Measurements from ENCODE around the gene LRRC1. TPM values are rescaled to one million over a fixed set of nuclear protein-coding genes. Genes with fewer than 3 reads are reported as not detected.
"Not testable (repeated sequence)": the region's sequence is repeated elsewhere in the genome, so short reads cannot be mapped to it uniquely, and the experiment has no call there.

The LRRC1 gene
- polyA plus RNA-seq, 3 donors: 27.1 to 29.4 (median 28.8) TPM

DNA sequence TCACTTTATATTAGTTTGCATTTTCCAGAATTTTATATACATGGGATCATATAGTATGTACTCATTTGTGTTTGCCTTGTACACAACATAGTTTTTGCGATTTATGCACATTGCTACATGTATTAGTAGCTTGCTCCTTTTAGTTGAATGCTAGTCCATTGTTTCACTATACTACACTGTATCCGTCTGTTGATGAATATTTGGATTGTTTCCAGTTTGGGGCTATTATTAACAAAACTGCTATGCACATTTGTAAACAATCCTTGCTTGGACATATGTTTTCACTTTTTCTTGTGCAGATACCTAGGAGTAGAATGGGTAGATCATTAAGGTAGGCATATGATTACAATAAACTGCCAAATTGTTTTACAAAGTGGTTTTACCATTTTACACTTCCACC is 3.9 kb upstream of the LRRC1 start:
- DNase-seq (ENCODE audit: low read depth in 3 of 3, low spot score in 2 of 3): no peak

DNA sequence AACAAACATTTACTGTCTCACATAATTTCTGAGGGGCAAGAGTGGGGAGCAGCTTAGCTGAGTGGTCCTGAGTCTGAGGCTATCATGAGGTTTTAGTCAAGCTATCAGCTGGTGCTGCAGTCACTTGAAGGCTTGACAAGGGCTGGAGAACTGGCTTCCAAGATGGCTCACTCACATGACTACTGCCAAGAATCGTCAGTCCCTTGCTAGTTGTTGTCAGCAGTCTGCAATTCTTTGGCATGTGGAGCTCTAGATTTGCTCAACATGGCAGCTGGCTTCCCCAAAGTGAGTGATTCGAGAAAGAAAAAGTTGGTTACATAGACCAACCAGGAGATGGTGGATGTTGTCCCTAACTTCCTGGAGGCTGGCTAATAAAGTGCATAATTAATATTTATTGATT is 2.8 kb upstream of the LRRC1 start:
- no peak for DNase-seq (ENCODE audit: low read depth in 3 of 3, low spot score in 2 of 3)

DNA sequence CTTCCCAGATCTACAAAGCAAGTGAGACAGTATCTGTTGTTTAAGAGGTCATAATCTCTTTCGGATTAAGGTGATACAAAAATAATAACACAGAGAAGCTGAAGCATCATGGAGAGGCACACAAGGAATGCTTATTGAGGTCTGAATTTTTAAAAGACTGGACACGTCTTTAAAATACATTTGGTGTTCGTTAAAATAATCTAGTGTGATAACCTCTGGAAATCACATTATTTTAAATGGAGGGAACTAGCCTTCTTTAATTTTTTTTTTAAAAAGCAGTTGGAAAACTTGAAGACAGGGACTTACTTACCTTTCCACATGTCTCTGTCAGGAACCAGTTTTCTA is 1.9 kb upstream of the LRRC1 start:
- no peak for DNase-seq (ENCODE audit: low read depth in 3 of 3, low spot score in 2 of 3)

DNA sequence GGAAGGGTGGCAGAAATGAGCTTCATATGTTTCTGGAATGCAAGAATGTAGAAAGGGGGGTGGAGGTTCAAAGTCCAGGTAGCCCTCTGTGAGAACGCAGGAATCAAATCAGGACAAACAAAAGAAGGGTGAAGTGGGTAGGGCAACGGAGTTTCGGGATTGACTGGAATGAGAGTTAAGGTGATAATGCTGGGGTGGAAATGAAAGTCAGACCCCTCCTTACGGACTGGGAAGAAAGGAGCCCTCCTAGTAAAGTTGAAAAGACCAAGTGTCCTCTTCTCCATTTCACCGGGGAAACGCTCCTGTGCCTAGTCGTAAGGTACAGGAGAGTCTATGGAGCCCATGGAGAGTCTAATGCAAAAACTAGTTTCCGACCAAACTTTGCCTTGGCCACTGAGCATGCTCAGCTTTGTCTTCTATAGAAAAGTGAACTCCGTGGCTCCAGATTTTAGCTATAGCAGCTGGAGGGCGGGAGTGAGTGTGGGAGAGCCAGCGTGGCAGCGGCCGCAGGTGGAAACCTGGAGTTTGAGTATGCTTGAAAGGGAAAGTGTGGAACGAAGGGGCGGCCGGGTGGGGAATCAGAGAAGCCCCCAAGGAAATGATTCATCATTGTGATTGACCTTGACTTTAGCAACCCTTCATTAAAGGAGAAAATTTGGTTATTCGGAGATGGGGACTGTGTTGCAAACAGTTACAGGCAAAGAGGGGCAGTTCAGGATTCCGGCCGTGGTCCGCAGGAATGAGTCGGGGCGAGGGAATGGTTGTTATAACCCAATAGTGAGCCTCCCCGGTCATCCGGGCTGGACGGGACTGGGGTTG is 1.3 kb upstream of the LRRC1 start:
- DNase-seq (ENCODE audit: low read depth in 3 of 3, low spot score in 2 of 3): peak in 2 of 3 donors; percentile 60 to 74

DNA sequence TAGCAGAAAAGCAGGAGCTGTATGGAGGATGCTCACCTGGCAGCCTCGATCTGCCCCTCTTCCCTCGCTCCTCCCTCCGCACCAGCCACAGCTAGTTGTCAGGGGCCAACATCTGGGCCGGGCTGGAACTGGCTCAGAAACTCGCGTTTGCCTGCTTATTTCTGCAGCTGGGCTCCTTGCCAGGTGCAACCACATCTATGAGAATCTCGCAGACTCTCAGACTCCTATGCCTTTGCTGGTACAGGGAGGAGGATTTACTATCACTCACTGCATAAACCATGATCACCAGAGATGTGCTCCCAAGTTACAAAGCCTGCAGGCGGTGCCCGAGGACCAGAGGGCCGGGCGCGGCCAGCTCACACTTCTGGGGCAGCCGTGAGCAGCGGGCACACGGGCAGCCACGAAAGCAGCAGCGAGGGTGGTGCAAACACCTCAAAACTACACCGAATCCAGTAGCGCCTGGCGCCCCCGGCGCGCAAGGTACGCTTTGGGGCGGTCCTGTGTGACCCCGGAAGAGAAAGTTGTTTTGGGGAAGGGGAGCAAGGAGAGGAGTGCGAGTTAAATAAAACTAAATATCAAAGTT is 577 bp upstream of the LRRC1 start:
- peak in 1 of 3 donors; percentile 38 for DNase-seq (ENCODE audit: low read depth in 3 of 3, low spot score in 2 of 3)

DNA sequence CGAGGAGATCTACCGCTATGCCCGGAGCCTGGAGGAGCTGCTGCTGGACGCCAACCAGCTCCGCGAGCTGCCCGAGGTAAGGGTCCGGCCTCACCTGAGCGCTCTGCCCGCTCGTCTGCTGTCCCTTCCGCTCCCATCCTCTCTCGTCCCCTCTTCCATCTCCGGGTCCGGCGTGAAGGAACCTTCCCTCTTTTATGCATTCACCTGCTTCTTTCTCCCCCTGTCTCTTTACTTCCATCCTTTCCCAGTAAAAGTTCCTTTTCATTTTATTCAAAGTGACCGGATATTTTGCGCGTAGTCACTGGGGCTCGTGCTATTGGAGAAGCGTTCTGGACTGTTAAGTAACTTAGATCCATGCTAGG is 516 bp downstream of the LRRC1 start:
- no peak for DNase-seq (ENCODE audit: low read depth in 3 of 3, low spot score in 2 of 3)

DNA sequence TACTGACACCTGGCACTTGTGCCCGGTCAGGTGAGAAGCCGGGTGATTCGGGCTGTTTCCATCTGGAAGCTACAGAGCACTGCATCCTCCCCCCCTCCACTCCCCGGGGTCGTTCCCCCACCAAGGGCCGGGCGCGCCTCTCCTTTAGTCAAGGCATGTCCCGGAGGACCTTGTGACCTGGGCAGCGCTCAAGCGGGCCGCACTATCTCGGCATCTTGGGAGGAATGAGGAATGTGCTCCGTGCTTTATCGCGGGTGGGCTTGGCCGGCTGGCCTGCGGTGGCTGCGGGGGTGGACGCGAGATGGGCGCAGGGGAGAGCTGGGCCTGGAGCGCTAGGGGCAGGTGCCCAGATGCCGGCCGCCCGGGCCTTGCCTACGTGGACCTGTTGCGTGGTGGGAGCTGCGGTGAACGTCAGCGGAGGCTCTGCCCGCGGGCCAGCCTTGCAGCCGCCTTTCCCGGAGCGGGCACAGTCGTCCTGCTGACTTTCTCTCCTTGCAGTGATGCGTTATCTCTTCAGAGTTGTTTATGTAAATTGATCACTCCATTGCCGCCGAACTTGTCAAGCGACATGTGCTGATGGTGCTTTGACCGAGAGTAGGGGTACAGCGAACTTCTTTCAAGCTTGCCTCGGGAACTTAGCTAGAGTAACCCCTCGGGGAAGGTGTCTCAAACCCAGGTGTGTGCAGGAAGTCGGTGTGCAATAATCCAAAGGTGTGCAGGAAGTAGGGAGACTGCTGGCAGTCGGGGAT is 1.1 kb downstream of the LRRC1 start:
- DNase-seq (ENCODE audit: low read depth in 3 of 3, low spot score in 2 of 3): no peak

DNA sequence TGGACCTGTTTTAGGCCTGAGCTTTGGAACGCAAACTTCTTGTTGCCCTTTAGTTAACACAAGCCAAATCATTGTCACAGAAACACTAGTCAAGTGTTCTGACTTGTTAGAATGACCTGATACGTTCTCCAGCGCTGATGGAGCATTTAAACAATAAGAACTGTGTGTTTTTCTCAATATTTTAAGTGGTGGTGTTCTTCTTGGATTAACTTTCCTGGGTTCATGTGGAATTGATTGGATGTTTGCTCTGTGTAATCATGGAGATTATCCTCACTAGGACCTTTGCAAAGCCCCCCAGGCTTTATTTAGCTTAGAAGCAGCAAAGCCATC is 1.6 kb downstream of the LRRC1 start:
- no peak for DNase-seq (ENCODE audit: low read depth in 3 of 3, low spot score in 2 of 3)

DNA sequence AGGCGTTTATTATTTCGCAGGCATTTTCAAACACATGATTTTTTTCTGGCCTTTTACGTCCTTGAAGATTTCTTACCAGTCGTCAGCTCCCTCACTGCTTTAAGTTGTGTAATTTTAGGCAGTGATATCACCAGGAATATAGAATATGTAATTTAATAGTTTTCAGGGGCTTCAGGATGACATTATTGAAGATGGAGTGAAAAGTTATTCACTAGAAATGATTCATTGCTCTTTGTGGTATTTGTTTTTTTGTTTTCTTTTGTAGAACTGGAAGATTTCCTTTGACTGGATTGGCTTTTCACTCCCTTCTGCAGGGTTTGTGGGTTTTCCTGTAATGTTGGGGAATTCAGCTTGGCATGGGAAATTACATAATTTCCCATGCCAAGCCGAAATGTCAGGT is 2.0 kb downstream of the LRRC1 start:
- DNase-seq (ENCODE audit: low read depth in 3 of 3, low spot score in 2 of 3): no peak

DNA sequence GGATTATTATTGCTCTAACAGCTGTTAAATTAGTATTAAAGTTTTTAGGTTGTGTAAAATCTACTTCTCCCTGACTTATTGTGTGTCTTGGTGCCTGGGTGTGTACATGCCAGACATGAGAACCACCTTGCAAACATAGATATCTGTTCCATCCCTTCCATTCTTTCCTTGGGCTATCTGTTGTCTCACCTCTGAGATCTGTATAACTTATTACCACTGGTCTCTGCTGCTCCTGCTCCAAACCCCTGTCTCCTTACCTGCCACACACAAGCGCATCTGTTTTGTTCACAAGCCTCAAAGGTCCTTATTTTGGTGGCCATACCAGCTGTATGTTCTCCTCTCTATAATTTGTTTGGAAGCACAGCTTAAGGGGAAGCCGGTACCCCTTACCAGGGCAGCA is 2.5 kb downstream of the LRRC1 start:
- no peak for DNase-seq (ENCODE audit: low read depth in 3 of 3, low spot score in 2 of 3)

DNA sequence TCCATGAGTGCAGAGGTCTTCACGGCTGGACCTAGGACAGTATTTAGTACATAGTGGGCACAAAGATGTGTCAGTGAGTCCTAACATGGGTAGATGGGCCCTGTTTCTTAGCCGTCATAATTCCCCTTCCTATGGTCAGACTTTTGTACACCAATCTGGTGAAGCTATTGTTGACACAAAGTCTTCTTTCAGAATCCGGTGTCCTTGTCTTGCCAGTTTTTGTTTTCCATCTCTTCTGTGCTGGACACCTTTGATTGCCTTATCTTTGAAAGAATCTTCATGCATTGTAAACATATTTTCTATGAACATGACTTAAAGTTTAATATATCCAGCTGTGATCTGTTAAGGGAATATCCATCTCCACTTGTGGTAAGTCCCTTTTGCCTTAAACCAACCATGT is 4.5 kb downstream of the LRRC1 start:
- no peak for DNase-seq (ENCODE audit: low read depth in 3 of 3, low spot score in 2 of 3)

DNA sequence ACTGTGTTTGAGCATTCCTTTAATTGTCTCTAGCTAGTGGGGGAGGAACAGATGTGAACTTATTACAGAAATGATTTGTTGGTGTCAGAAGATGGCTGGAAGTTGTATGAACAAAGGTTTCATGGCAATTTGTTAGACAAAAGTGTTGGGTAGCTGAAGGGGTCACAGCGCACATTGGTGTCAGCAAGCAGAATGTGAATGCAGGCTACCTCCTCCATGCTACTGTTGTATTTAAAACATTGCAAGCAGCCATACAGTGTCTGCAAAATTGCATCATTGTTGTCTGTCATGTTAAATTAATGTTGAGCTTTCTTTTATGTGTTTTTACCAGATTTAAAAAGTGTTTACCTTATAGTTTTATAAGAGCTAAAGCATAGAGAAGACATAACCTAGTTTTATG is 6.2 kb downstream of the LRRC1 start:
- DNase-seq (ENCODE audit: low read depth in 3 of 3, low spot score in 2 of 3): no peak

DNA sequence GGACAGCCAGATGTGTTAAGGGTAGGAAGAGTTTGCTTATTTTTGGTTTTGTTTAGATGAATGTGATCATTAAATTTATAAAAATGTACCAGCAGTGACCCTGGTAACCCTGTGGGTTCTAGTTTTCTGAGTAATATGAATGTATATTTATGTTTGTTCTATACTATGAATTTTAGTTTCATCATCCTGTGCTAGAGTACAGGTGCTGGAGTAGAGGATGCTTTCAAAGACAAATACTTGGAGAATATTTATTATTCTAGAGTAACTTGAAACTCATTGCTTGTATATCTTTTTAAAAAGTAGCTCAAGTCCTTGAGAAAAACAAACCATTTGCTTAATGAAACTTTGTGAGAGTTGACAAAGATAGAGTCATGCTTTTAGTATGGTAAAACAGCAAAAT is 7.8 kb downstream of the LRRC1 start:
- no peak for DNase-seq (ENCODE audit: low read depth in 3 of 3, low spot score in 2 of 3)

DNA sequence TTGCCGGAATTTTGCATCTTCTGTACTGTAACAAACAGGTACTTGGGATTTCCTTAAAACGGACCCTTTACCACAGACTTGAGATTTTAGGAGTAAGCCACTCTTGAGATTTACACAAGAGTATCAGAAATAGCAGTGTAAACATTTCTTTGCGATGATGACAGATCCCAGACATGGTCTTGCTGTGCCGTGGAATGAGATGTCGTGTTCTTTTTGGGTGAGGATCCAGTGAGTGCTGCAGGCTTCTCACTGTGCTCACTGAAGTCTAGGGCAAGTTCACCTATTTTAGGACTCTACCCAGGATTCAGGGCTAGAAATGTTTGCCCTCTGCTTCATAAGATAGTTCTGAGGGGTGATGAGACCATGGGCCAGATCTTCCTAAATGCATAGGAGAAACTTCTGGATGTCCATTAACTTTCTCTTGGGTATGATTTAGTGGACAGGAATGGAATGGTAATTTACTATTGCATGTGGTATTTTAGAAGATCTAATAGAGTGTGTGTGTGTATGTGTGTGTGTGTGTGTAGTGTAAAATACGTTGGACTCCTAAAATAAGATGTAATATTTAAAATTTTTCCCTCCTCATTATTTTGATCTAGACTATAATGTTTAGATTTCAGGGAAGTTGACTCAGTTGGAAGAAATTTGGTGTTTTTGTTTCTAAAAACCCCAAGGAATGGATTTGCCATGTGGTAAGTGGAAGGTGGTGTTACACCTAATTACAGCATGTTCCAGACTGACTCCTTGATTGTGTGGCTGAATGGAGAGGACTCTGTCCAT is 8.5 kb downstream of the LRRC1 start:
- DNase-seq (ENCODE audit: low read depth in 3 of 3, low spot score in 2 of 3): no peak

DNA sequence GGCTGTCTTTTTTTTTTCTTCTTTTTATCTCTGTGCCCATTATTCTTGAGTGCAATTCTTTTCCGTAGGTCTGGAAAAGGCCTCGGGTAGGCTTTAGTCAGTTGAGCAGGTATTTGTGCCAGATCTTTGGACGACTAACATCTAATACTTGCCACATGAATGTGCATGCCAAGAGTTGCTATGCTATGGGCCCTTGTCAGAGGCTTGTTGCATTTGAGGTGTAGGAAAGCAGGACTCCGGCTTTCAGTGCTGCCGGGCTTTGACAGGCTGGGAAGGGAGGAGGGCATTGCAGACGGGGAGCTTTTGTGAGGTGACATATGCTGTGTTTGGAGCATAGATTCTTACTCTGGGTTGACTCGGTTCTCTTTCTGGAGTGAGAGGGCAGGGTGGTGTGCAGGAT is 10.2 kb downstream of the LRRC1 start:
- no peak for DNase-seq (ENCODE audit: low read depth in 3 of 3, low spot score in 2 of 3)

DNA sequence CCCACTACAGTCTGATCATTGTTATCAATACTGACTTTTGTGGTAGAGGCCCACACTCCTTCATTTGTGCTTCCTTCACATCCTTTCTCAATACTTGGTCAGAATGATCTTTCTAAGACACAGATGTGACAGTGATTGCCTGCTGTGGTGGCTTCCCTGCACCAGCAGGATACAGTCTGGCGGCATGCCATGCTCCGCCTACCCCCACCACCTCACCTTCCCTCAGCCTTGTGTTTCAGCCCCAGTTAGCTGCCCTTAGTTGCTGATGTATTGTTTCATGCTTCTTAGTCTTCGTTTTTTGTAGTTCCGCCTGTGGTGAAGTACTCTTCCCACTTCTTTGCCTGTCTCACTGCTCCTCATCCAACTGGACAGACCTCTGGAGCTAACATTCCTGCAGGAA is 10.9 kb downstream of the LRRC1 start:
- no peak for DNase-seq (ENCODE audit: low read depth in 3 of 3, low spot score in 2 of 3)

DNA sequence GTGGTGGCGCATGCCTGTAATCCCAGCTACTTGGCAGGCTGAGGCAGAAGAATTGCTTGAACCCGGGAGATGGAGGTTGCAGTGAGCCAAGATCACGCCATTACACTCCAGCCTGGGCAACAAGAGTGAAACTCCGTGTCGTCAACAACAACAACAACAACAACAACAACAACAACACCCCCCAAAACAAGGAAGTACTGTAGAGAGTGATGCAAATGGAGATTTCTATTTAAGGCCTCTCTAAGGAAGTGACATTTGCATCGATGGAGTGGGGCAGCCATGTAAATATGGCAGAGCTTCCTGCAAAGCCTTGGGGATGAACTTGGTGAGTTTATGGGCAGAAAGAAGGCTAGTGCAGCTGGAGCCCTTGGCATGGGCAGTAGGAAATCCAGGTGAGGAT is 12.8 kb downstream of the LRRC1 start:
- DNase-seq (ENCODE audit: low read depth in 3 of 3, low spot score in 2 of 3): not testable (repeated sequence)

DNA sequence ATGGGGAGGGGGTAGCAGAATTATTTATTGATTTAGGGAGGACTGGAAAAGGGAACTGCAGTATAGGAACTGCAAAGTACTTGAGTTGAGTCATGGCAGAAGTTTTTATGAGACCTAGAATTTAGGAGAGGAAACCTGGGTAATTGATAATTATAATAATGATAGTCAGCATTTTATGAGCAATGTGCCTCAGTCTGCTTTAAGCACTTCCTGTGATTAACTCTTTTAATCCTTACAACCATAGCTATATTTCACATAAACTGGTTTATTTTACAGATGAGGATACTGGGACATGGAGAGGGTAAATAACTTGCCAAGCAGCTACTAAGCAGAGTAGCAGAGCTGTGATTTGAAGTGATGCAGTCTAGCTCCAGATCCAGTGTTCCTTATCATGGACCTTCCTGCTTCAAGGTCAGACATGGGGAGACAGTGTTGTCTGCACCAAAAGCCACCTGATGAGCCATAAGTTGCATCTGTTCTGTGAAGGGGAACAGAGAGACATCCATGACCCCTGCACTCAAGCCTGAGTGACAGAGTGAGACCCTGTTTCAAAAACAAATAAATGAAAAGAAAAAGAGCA is 13.6 kb downstream of the LRRC1 start:
- DNase-seq (ENCODE audit: low read depth in 3 of 3, low spot score in 2 of 3): no peak

DNA sequence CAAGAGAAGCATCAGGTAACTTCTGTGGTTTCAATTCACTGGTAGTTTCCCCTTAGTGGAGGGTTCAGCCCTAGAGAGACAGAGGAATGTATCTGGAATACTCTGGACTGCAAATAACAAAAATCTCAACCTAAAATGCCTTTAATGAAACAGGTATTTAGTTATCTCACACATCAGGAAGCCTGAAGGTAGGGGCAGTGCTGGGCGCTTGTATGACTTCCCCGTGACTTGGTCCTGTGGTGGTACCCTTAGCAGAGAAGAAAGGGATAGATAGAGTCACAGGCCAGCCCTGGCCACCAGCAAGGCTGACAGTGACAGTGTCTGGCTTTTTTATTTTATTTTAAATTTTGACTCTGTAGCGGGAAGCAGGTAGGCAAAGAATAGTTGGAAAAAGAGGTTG is 14.9 kb downstream of the LRRC1 start:
- DNase-seq (ENCODE audit: low read depth in 3 of 3, low spot score in 2 of 3): no peak

DNA sequence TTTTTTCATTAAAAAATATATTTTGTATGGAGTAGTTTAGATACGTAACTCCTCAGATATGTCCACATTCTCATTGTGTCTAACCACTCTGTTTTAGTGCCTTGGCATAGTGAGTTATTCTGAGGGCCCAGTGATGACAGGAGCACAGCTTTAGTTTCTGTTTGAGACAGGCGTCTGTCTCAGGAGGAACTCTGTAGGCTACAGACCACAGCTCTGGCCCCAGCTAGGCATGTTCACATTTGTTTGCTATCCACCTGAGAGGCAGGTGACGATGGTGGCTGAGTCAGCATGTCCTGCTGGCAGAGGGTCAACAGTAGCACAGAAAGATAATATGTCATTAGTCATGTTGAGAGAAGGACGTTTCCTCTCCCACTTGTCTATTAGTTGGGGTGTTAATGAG is 16.3 kb downstream of the LRRC1 start:
- no peak for DNase-seq (ENCODE audit: low read depth in 3 of 3, low spot score in 2 of 3)

DNA sequence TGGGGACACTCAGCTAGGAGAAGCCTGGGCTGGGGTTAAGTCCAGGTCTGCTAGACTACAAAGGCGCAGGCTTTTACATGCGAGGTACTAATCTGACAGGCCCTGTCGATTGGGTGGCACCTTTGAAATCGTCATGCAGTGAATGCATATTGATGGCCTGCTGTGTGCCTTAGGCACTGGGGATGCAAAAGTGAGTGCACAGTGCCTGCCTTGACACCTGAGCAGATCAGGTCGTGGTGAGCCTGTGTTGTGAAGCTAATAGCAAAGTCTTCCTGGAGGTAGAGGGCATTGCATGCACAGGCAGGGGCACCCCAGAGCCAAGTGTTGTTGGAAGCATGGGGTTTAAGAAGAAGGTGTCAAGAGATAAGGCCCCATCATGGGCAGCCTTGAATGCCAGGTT is 16.9 kb downstream of the LRRC1 start:
- DNase-seq (ENCODE audit: low read depth in 3 of 3, low spot score in 2 of 3): no peak
